Body of pancreas (tissue), 4 donors: ENCODE data around the gene ABCC4. TPM values are rescaled to one million over a fixed set of nuclear protein-coding genes. Genes with fewer than 3 reads are reported as not detected.

Experiments
- ATAC-seq: fragments of 150-250 bp; one replicate; pipeline ENCODE4 v1.9.1; 2016
- DNase-seq, 4 donors: peaks; one replicate each; pipeline ENCODE4 v3.0.0-alpha.2; 2019
- H3K27ac ChIP-seq, 4 donors: fragments of 200-600 bp; sonication (generic); 1 replicate in 3 of 4; 2 replicates in 1 of 4; pipeline versions ENCODE4 v1.5.1 to v1.6.1; 2016 to 2019; ENCODE audit warnings: mild to moderate bottlenecking in 1 of 4, mixed read lengths in 1 of 4, moderate library complexity in 1 of 4
- H3K27me3 ChIP-seq, 2 donors: fragments of 200-600 bp; sonication (generic); one replicate each; pipeline ENCODE4 v1.6.0; 2016; ENCODE audit warnings: mild to moderate bottlenecking in 1 of 2
- H3K36me3 ChIP-seq, 2 donors: fragments of 200-600 bp; sonication (generic); replicated peaks in 1 of 2; 2 replicates each; pipeline ENCODE4 v1.5.1; 2016; ENCODE audit warnings: low read depth in 2 of 2; ENCODE audit not compliant: insufficient read depth in 1 of 2
- H3K4me1 ChIP-seq: fragments of 200-600 bp; sonication (generic); one replicate; pipeline ENCODE4 v1.6.0; 2016
- H3K4me3 ChIP-seq, 2 donors: fragments of 200-600 bp; sonication (generic); 1 replicate in 1 of 2; 2 replicates in 1 of 2; pipeline ENCODE4 v1.5.1; 2016 to 2019
- H3K9me3 ChIP-seq, 3 donors: fragments of 200-600 bp; sonication (generic); 1 replicate in 2 of 3; 2 replicates in 1 of 3; pipeline ENCODE4 v1.5.1; 2016
- POLR2A ChIP-seq, 3 donors: fragments of 450-650 bp; IDR thresholded peaks; one replicate each; pipeline ENCODE4 v1.6.1; 2016; ENCODE audit warnings: antibody characterized with exemption in 3 of 3, mild to moderate bottlenecking in 2 of 3
- WGBS, 2 donors: methylation state at CpG; one replicate each; pipeline ENCODE4 v1.1.5; 2017; 5-methylcytosine and 5-hydroxymethylcytosine counted together
- intact Hi-C: fragments of 100-400 bp; cut with DNase I; formaldehyde crosslinking; loops from one replicate; pipeline ENCODE4 v1.15.1; 2023
- total RNA-seq, 2 donors: library from RNA; depleted of rRNA; stranded (reverse); fragments of >200 nt; gene quantifications; one replicate each; pipeline ENCODE4 v1.1.0, GENCODE V29; 2016
- TF ChIP-seq, protein P1 (sequence below), 7 experiments: fragments of 450-650 bp in 4 of 7; fragments of 200-600 bp in 3 of 7; sonication (generic) in 3 of 7; IDR thresholded peaks; one replicate each; pipeline ENCODE4 v1.5.1; 2016 to 2019; ENCODE audit warnings: antibody characterized with exemption in 7 of 7

The ABCC4 gene
- total RNA-seq, 2 donors from 2014 or later: 5.4 to 6.6 TPM

DNA sequence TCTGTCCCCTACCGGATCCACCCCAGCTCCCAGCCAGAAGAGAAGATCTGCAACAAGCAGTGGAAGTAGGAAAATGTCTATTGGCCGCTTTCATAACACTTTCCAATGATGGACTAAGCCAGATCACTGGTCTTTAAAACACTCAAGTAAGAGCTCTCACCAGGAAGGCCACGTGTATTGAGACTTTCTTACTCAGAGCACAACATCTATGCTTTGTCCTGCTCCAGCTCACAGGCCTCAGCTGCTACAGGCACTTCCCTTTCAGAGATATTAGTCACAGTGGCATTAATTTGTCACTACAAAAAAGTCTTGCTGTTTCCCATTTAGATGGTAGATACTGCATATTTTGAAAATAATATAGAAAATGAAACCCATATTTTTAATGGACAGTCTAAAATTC, 164.2 kb downstream of the ABCC4 start:
- 63 to 64% methylated on average over 3 of the region's 3 CpGs for WGBS, 2 donors
- peaks cover 23% of the 10 kb centered on the region for H3K4me1 ChIP-seq
- H3K4me3 ChIP-seq: no peak overlapping the region
- H3K27me3 ChIP-seq: no peaks in the 10 kb centered on the region
- DNase-seq (no peak), ATAC-seq (peak; percentile 9)
- TF ChIP-seq, protein P1, sequence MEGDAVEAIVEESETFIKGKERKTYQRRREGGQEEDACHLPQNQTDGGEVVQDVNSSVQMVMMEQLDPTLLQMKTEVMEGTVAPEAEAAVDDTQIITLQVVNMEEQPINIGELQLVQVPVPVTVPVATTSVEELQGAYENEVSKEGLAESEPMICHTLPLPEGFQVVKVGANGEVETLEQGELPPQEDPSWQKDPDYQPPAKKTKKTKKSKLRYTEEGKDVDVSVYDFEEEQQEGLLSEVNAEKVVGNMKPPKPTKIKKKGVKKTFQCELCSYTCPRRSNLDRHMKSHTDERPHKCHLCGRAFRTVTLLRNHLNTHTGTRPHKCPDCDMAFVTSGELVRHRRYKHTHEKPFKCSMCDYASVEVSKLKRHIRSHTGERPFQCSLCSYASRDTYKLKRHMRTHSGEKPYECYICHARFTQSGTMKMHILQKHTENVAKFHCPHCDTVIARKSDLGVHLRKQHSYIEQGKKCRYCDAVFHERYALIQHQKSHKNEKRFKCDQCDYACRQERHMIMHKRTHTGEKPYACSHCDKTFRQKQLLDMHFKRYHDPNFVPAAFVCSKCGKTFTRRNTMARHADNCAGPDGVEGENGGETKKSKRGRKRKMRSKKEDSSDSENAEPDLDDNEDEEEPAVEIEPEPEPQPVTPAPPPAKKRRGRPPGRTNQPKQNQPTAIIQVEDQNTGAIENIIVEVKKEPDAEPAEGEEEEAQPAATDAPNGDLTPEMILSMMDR (IDR thresholded peaks at IDR 0.05): no peak
- no peak for TF ChIP-seq POLR2A (IDR thresholded peaks at IDR 0.05)
- H3K36me3 ChIP-seq: no peaks in the 10 kb centered on the region
- intact Hi-C loops: no loop called here
- H3K27ac ChIP-seq: no peak overlapping the region
- no peaks in the 10 kb centered on the region for H3K9me3 ChIP-seq

DNA sequence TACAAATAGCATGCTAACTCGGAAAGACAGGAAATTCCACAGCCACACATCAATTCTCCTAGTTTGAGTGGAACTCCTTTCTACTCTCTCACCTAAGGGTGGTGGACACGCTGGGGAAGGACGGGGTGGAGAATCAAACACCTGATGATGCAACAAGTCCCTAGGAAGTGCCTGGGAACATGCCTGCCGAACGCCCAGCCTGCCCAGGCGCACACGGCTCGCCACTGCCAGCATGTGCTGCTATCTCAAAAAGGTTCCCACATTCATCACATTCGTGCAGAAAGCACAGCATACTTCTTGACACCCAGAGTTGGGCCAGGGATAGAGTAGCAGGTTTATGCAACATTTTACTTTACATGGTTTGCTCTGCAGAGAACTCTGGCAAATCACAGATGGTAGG, 164.6 kb downstream of the ABCC4 start:
- Histone ChIP-seq H3K27me3 (no peaks in the 10 kb centered on the region), H3K36me3 (no peaks in the 10 kb centered on the region), H3K27ac (no peak overlapping the region), H3K4me1 (peaks cover 23% of the 10 kb centered on the region), H3K9me3 (no peaks in the 10 kb centered on the region), H3K4me3 (no peak overlapping the region)
- DNase-seq (peak; percentile 19 to 61 (median 26)), ATAC-seq (peak; percentile 68)
- intact Hi-C loops: no loop called here
- 41% methylated on average over 8 to 9 of the region's 9 CpGs for WGBS, 2 donors
- TF ChIP-seq, protein P1 (IDR thresholded peaks at IDR 0.05): no peak
- TF ChIP-seq POLR2A (IDR thresholded peaks at IDR 0.05): no peak

DNA sequence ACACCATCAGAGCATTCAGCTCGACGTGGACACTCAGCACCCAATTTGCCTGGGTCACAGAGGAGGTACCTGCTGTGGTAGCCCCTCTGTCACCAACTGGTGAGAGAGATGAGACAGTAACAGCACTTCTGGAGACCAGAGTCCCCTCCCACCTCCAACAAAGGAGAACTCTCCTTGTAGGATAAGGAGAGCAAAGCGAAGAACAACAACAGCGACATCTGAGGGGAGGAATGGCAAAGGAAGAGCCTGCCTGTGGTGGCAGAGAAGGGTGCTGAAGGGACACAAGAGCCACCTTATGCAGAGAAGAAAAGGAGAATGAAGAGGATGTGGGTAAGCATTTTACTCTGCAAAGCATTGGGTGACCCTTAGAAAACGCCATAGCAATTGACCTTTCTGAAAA, 167.8 kb downstream of the ABCC4 start:
- Histone ChIP-seq H3K27me3 (no peaks in the 10 kb centered on the region), H3K36me3 (no peaks in the 10 kb centered on the region), H3K4me3 (no peak overlapping the region), H3K4me1 (peaks cover 18% of the 10 kb centered on the region), H3K27ac (no peak overlapping the region), H3K9me3 (no peaks in the 10 kb centered on the region)
- ATAC-seq (no peak), DNase-seq (no peak)
- TF ChIP-seq, protein P1 (IDR thresholded peaks at IDR 0.05): no peak
- TF ChIP-seq POLR2A (IDR thresholded peaks at IDR 0.05): no peak
- intact Hi-C loops: no loop called here
- 96% methylated on average over 5 of the region's 5 CpGs for WGBS, 2 donors

DNA sequence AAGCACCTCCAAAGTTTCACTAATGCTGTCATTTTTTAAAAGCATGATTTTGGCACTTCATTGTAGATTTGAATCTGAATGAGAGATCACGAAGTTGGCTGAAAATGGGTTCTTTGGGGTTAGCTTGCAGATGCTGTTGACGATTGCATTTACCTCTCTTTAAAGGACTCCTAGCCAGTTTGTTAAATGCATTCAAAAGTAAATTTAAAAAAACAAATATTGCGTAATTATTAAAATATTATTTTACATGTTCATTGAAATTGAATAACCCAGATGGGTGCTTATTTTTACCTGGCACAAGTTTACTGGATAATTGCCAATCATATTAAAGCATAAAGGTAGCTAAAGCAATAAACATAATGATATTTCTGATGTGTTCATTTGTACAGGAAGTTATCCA, 172.2 kb downstream of the ABCC4 start:
- TF ChIP-seq, protein P1 (IDR thresholded peaks at IDR 0.05): no peak
- no peak for TF ChIP-seq POLR2A (IDR thresholded peaks at IDR 0.05)
- H3K4me3 ChIP-seq: no peak overlapping the region
- intact Hi-C loops: no loop called here
- H3K4me1 ChIP-seq: peaks cover 18% of the 10 kb centered on the region
- no peaks in the 10 kb centered on the region for H3K9me3 ChIP-seq
- 90 to 97% methylated on average over 3 of the region's 3 CpGs for WGBS, 2 donors
- peak overlapping the region in 1 of 4 donors; percentile 18 for H3K27ac ChIP-seq
- no peaks in the 10 kb centered on the region for H3K36me3 ChIP-seq
- DNase-seq (no peak), ATAC-seq (no peak)
- no peaks in the 10 kb centered on the region for H3K27me3 ChIP-seq

- peak in 3 of 4 donors; percentile 15 to 30 (median 18) for DNase-seq
- intact Hi-C loops: no loop called here
- Histone ChIP-seq H3K9me3 (no peaks in the 10 kb centered on the region), H3K4me3 (no peak overlapping the region), H3K36me3 (no peaks in the 10 kb centered on the region), H3K4me1 (peaks cover 18% of the 10 kb centered on the region), H3K27me3 (no peaks in the 10 kb centered on the region), H3K27ac (peak overlapping the region in 2 of 4 donors; percentile 12 to 18)
- peak; percentile 76 for ATAC-seq
- TF ChIP-seq, protein P1 (IDR thresholded peaks at IDR 0.05): no peak
- no peak for TF ChIP-seq POLR2A (IDR thresholded peaks at IDR 0.05)
- WGBS, 2 donors: 11 to 20% methylated on average over 3 of the region's 3 CpGs
These were observed 173.1 kb downstream of the ABCC4 start for GRCh38 chr13:95128045-95128643.
